ENCODE data around the gene FARSA.
"Not testable (repeated sequence)": the region's sequence is repeated elsewhere in the genome, so short reads cannot be mapped to it uniquely, and the experiment has no call there.

FARSA gene

GRCh38 chr19:12933287-12934072 lies at the start of gene FARSA:
TSS of gene FARSA (minus strand) at chr19:12933711. CDS start at chr19:12933696, 15 bp downstream.
- peak; percentile 88 for DNase-seq (ENCODE audit: low read depth)

GRCh38 chr19:12983091-12983490 lies 49.6 kb upstream of the FARSA start:
- no peak for DNase-seq (ENCODE audit: low read depth)

DNA sequence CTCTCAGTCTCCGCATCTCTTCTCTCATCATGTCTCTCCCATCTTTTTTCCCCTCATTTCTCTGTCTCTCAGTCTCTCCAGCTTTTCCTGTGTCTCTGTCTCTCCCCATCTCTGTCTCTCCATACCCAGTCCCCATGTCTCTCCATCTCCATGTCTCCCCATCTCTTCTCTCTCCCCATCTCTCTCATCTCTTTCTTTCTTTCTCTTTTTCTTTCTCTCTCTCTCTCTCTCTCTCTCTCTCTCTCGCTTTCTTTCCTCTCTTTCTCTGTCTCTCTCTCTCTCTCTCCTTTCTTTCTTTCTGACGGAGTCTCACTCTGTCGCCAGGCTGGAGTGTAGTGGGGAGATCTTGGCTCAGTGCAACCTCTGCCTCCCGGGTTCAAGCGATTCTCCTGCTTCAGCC lies 49.1 kb upstream of the FARSA start:
- no peak for DNase-seq (ENCODE audit: low read depth)

GRCh38 chr19:12979974-12980373 lies 46.5 kb upstream of the FARSA start:
- DNase-seq (ENCODE audit: low read depth) = no peak

DNA sequence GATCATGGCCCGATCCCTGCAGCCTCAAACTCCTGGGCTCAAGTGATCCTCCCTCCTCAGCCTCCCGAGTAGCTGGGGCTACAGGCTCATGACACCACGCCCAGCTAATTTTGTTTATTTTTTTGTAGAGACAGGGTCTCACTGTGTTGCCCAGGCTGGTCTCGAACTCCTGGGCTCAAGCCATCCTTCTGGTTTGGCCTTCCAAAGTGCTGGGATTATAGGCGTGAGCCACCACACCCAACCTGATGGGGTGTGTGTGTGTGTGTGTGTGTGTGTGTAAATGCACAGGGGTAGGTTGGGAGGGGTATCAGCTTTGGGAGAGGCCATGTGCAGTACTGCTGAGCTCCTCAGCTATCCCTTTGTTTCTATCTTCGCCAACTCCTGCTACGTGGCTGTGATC lies 42.6 kb upstream of the FARSA start:
- DNase-seq (ENCODE audit: low read depth) = not testable (repeated sequence)

DNA sequence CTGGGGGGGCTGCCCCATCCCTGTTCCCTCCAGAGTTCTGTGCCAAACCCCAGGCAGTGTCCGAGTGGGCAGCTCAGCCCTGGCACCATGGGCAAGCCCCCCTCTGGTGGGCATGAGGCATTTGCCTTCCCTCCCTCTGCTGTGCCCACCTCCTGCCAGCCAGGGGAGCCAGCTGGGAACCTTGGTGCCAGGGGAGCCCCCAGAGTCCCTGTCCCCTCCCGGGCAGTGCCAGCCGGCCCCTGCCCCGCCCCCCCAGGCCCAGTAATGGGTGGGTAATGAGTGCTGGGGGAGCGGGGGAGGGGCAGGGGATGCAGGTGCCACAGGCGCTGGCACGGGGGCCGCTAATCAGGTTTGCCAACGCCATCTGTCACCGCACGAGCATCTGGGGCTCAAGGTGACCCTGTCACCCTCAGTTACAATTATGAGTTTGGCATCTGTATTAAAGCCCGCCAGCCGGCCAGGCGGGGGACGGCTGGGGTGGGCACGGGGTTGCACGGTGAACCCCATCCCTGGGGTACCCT lies 41.8 kb upstream of the FARSA start:
- no peak for DNase-seq (ENCODE audit: low read depth)

DNA sequence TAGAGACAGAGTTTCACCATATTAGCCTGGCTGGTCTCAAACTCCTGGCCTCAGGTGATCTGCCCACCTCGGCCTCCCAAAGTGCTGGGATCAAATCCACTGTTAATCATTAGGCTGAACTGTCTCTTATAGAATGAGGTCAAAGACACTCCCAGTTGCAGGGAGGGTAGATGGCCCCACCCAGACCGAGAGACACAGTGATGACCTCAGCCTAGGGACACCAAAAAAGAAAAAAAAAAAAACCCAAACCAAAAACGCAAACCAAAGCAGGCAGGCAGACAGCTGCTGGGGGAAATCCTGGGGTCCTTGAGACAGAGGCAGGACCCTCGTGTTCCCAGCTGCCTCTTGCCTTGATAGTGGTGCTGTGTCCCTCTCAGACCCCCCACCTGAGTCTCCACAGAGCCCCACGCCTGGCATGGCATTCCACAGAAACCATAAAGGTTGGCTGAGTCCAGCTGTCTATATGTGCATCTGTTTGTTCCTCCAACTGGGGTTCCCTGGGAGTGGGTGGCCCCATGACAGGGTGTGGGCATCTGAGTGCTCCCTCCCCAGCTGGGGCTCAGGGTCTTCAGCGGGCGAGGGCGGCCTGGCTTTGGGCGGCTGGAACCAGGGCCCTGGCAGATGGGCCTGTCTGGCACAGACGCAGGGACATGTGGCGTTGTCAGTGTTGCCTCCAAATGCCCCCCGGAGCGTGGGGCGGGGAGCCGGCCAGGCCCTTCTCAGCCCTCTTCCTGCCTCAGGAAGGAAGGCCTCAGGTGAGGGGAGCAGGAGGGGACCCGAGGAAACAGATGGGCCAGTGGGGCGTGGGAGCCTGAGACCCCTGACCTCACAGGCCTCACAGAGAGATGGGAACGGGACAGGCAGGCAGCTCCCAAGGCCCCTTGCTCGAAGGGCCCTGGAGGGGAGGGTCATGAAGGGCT lies 41.0 kb upstream of the FARSA start:
- no peak for DNase-seq (ENCODE audit: low read depth)

- no peak for DNase-seq (ENCODE audit: low read depth)
These were observed 39.7 kb upstream of the FARSA start for GRCh38 chr19:12973236-12973635.

DNA sequence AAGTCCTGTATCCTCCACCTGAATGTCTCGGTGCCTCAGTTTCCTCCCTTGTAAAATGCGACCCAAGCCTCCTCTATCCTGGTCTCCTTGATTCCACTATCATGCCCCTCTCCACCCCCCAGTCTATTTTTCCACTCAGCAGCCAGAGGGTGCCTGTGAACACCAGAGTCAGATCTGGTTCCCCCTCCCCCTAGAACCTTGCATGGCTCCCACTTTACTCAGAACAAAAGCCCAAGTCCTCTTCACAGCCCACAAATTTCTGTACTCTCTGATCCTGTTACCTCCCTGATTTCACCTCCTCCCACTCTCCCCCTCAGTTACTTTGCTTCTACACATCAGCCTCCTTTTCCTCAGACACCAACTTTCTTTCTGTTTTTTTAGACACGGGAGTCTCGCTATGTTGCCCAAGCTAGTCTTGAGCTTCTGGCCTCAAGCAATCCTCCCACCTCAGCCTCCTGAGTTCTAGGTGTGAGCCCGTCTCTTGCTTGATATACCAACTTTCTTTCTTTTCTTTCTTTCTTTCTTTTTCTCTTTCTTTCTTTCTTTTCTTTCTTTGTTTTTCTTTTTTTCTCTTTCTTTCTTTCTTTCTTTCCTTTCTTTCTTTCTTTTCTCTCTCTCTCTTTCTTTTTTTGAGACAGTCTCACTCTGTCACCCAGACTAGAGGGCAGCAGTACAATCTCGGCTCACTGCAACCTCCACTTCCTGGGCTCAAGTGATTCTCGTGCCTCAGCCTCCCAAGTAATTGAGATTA lies 36.7 kb upstream of the FARSA start:
- DNase-seq (ENCODE audit: low read depth) = no peak

DNA sequence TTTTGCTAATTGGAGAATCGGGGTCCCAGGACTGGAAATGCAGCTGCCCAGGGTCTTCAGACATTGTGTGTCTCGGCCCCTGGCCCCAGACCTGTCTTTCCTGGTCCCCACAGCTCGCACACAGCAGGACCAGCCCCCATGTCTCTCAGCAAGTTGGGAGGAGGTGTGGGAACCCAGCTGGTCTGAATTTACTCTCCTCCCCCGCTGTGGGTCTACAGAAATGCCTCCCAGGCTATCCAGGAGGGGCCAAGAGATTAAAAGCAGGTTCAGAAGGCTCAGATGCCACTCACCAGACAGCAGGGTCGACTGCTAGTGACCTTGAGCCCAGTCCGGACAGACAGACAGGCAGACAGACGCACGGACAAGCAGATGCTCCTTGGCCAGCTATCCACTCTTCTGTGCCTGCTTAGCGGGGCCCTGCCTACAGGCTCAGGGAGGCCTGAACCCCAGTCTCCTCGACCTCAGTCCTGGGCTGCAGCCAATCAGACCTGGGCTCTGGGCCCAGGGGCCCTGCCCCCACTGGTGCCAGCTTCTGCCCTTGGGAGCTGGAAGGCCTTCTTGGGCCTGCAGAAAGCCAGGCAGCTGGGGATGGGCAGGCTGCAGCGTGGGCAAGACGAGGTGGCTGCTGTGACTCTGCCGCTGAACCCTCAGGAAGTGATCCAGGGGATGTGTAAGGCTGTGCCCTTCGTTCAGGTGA lies 35.9 kb upstream of the FARSA start, which contains the start of gene DAND5:
Gene DAND5 (plus strand): TSS at position 285 of the 697 bp plus-strand sequence. CDS start 85 bp downstream, at position 370.
- DNase-seq (ENCODE audit: low read depth) = no peak

DNA sequence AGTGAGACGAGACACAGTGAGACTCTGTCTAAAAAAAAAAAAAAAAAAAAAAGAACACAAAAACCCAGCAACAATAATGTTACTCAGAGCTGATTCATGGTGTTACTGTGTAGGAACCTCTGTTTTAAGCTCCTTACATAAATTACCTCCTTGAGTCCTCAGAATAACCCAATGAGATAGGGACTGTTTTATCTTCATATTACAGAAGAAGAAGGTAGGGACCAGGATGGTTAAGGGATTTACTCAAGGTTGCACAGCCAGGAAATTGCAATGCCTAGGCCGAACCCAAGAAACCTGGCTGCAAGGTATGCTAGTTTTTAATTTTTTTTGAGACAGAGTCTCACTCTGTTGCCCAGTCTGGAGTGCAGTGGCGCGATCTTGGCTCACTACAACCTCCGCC lies 34.4 kb upstream of the FARSA start:
- DNase-seq (ENCODE audit: low read depth) = no peak

- DNase-seq (ENCODE audit: low read depth) = no peak
These were observed 32.3 kb upstream of the FARSA start for GRCh38 chr19:12965812-12966135.

GRCh38 chr19:12965017-12965811 lies 31.7 kb upstream of the FARSA start:
- peak; percentile 79 for DNase-seq (ENCODE audit: low read depth)

- no peak for DNase-seq (ENCODE audit: low read depth)
These were observed 26.0 kb upstream of the FARSA start for GRCh38 chr19:12959481-12959880.

- DNase-seq (ENCODE audit: low read depth) = not testable (repeated sequence)
These were observed 24.0 kb upstream of the FARSA start for GRCh38 chr19:12957389-12957952.

- peak; percentile 77 for DNase-seq (ENCODE audit: low read depth)
These were observed 23.2 kb upstream of the FARSA start, which contains the start of gene GADD45GIP1 for GRCh38 chr19:12956446-12957388. TSS of gene GADD45GIP1 (minus strand) at chr19:12957223. CDS start at chr19:12957212, 11 bp downstream.

GRCh38 chr19:12955996-12956395 lies 22.5 kb upstream of the FARSA start:
- no peak for DNase-seq (ENCODE audit: low read depth)

- DNase-seq (ENCODE audit: low read depth) = not testable (repeated sequence)
These were observed 22.1 kb upstream of the FARSA start for GRCh38 chr19:12955575-12955974.

GRCh38 chr19:12954612-12954962 lies 21.1 kb upstream of the FARSA start:
- DNase-seq (ENCODE audit: low read depth) = no peak
